KOPT-K1 (cell line): ENCODE data around the gene TTLL7.
"Not testable (repeated sequence)": the region's sequence is repeated elsewhere in the genome, so short reads cannot be mapped to it uniquely, and the experiment has no call there.

Source experiments
- H3K27ac ChIP-seq: fragments of 200-600 bp; sonication (generic); 2 replicates; pipeline ENCODE4 v1.5.1; 2016; ENCODE audit warnings: antibody characterized with exemption, mild to moderate bottlenecking, low read depth, low read length; ENCODE audit not compliant: poor library complexity, severe bottlenecking
- H3K36me3 ChIP-seq: fragments of 200-600 bp; sonication (generic); 2 replicates; pipeline ENCODE4 v1.5.1; 2017; ENCODE audit warnings: antibody characterized with exemption, mild to moderate bottlenecking, low read length, moderate library complexity; ENCODE audit not compliant: insufficient read depth
- H3K9me3 ChIP-seq: fragments of 200-600 bp; sonication (generic); 2 replicates; pipeline ENCODE4 v1.5.1; 2017; ENCODE audit warnings: antibody characterized with exemption, low read length, mild to moderate bottlenecking; ENCODE audit not compliant: insufficient read depth, poor library complexity, severe bottlenecking

The TTLL7 gene

DNA sequence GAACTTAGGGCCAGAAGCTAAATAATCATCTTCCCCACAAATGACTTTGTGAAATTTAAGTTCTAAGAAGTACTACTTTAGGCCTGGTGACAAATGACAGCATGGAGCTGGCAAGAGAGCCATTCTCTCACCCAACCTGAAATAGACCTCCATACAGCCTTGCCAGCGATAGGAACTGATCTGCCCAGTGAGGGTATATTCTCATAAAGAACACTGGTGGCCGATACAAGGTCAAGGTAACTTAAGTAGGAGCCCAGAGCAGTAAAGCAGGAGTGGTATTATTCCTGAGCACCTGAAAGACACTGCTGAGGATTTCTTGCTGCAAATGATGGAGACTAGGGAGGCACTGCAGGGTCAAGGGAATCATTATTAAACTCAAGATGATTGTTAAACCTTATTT lies 2.6 kb upstream of the TTLL7 start:
- Histone ChIP-seq H3K27ac (no peak overlapping the region), H3K36me3 (no peaks in the 10 kb centered on the region), H3K9me3 (no peaks in the 10 kb centered on the region)

DNA sequence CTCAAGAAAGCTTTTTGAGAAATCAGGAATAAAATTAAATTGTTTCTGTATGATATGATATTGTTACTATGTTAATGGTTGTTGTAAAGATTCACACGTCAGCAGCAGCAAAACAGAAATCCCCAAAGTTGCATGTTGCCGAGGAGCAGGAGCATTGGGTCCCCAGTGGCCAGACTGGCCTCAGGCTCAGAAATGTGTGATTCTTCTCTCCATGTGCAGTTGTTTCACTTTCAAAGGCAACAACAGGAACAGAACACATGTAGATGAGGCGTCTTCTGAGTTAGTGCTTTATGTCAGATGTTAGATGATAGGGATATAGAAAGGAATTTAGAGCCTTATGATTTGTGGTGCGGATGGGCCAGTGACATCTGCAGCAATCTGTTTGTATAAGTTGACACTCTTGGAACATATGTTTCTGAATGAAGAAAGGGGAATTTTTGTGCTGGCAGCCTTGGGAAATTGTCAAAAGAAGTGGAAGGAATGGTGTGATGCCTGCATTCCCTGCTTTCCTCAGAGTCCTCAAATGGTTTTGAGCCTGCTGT lies 2.1 kb upstream of the TTLL7 start:
- H3K9me3 ChIP-seq, result no peaks in the 10 kb centered on the region
- no peak overlapping the region for H3K27ac ChIP-seq
- H3K36me3 ChIP-seq, result no peaks in the 10 kb centered on the region

DNA sequence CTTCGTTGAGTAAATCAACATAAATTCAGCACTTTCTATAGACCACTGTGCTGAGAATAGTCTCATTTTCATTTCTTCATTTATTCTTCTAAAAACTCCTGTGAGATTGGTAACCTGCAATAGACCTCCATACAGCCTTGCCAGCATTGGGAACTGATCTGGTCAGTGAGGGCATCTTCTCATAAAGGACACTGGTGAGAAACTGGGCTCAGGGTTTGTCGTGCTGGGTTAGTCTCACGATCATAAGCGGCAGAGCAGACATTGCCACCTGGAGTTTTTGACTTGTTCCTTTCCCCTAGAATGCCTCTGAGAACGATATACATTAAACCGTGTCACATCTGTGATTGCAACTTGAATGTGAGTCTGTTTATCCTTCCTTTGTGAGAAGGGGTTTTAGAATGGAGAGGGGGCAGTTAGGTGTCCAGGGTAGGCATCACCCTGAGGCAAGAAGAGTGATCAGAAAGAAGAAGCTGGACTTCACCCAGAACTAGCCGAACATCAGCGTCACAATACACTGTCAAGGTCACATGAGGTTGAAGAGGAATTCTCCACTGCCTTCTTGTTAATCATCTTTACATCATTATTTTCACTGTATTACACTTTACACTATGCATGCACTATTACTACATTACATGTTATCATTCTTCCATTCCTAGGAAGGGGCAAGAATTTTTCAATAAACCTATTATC lies 1.4 kb upstream of the TTLL7 start:
- H3K27ac ChIP-seq, result no peak overlapping the region
- H3K36me3 ChIP-seq, result no peaks in the 10 kb centered on the region
- no peaks in the 10 kb centered on the region for H3K9me3 ChIP-seq

DNA sequence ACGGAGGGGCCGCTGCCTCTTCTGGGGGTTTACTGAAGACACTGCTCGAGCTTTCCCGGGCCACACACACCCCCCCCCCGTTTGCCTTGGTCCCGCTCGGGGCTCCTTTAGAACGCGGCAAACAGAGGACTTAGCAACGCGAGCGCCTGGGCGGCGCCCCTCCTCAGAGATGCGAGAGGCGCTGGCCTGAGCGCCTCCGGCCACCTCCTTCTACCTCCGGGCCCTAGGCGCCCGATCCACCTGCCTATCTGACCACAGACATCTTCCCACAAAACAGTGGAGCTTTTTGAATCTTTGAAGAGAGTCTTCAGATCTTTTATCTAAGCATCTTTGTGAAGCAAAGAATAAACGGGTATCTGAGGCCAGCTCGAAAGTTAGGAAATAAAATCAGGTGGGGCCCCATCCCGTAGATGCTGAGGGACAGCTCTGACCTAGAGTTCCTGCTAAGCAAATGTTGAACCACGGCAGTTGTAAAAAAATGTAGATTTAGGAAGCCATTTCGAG lies 436 bp upstream of the TTLL7 start:
- no peaks in the 10 kb centered on the region for H3K36me3 ChIP-seq
- H3K27ac ChIP-seq, result peak overlapping the region; percentile 40
- no peaks in the 10 kb centered on the region for H3K9me3 ChIP-seq

DNA sequence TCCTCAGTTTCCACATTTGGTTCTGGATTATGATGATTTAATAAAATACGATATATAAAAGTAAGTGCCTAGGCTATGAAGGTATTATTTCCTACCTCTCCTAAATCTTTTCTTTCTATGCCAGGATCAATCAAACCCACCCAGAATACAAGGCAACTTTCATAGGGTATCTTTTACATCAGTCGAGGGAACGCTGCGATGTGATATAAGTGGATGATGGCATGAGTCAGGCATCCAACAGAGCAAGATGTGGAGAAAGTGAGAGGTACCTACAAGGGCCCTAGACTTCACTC lies 781 bp downstream of the TTLL7 start:
- Histone ChIP-seq H3K27ac (no peak overlapping the region), H3K9me3 (no peaks in the 10 kb centered on the region), H3K36me3 (no peaks in the 10 kb centered on the region)

DNA sequence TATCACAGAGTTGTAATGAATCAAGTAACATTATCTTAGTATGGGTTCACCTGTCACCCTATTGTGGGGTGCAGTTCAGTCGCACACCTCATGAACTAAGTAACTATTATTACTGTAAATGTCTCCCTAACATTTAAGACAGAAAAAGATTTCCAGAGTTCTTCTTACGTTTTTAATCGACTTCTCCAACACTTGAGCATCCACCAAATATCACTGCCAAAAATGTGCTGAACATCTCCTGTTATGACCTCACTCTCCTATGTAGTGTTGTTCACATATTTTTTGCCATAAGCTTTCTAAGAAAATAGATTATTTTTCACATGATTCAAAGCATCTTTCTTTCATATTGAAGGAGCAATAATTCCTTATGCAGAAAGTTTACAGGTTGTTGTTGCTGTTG lies 1.3 kb downstream of the TTLL7 start:
- H3K36me3 ChIP-seq, result no peaks in the 10 kb centered on the region
- H3K27ac ChIP-seq, result no peak overlapping the region
- no peaks in the 10 kb centered on the region for H3K9me3 ChIP-seq

DNA sequence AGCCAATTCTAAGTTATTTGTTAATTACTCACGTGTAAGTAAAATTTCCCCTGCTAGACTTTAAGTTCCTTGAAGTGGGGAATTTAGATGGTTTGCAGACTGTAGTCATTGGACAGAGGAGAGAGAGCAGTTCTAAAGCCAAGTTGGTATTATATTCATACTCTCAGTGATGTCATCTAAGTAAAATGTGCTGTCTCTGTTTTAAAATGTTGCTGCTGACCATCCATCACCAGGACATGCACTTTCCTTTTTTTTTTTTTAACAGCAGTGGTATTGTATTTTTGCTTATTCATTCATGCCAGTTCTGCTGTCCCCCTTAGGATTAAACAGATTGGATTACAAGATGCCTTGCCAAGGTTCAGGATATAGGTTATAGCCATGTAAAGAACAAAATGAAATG lies 2.3 kb downstream of the TTLL7 start:
- no peak overlapping the region for H3K27ac ChIP-seq

DNA sequence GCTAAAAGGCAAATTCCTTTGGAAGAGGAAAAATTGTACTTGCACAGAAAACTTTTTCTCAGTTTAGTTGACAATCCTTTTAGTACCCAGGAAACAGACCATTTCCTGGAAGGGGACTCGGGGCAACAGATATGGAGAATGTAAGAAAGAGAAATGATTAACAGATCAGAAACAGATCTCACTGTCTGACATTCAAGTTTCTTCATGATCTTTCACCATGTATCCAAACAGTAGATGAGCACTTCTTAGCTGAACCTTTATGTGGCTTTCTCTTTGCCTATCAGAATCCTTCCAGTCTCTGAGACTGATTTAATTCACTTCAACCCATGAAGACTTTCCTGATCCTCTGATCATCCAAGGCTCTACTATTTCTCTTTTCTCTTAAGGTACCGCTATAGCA lies 2.7 kb downstream of the TTLL7 start:
- Histone ChIP-seq H3K9me3 (no peaks in the 10 kb centered on the region), H3K27ac (no peak overlapping the region), H3K36me3 (no peaks in the 10 kb centered on the region)

More for the DNA sequence above, 2.3 kb downstream of the TTLL7 start:
- Histone ChIP-seq H3K9me3 (no peaks in the 10 kb centered on the region), H3K36me3 (no peaks in the 10 kb centered on the region)

DNA sequence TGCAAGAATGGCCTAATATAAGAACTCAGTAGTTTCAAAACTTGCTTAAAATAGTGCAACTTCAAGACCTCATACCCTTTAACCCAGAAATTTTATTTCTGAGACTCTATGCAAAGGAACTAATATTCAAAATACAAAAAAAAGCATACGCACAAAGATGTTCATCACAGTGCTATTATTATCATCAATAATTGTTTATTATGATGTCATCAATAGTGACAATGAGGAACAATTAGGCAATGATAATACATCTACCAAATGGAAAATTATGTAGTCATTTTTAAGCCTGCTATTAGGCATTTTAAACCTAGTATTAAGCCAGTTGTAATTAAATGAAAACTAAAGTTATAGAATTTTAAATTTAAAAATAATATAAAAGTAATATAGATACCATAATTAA lies 3.3 kb downstream of the TTLL7 start:
- no peaks in the 10 kb centered on the region for H3K36me3 ChIP-seq
- H3K27ac ChIP-seq, result no peak overlapping the region
- no peaks in the 10 kb centered on the region for H3K9me3 ChIP-seq

DNA sequence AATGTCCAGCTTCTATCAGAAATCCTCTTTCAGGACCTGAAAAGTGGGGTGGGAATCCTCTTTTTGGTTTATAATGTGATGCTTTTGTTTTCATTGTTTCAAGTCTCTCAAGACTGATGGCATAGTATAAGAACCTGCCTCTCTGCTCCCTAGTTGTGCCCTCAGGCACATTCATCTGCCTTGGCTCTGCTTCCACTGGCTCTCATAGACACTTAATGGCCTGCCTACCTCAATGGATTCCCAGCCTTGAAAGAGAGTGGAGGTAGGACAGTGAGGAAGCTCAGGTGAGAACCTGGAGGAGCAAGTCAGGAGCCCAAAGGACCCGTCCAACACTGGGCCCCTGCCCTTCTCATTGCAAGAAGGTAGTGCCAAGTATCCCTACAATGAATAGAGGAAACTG lies 4.8 kb downstream of the TTLL7 start:
- H3K9me3 ChIP-seq, result no peaks in the 10 kb centered on the region
- H3K36me3 ChIP-seq, result no peaks in the 10 kb centered on the region

DNA sequence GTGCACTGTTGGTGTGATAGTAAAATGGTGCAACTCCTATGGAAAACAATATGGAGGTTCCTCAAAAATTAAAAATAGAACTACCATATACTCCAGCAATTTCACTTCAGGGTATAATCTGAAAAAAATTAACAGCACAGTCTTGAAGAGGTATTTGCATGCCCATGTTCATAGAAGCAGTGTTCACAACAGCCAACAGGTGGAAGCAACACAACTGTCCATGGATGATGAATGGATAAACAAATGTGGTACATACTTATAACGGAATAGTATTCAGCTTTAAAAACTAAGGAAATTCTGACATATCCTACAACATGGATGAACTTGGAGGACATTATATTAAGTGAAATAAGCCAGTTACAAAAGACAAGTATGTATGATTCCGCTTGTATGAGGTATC lies 8.2 kb downstream of the TTLL7 start:
- Histone ChIP-seq H3K9me3 (peaks cover 13% of the 10 kb centered on the region), H3K27ac (no peak overlapping the region), H3K36me3 (no peaks in the 10 kb centered on the region)

More for the DNA sequence above, 4.8 kb downstream of the TTLL7 start:
- no peak overlapping the region for H3K27ac ChIP-seq

DNA sequence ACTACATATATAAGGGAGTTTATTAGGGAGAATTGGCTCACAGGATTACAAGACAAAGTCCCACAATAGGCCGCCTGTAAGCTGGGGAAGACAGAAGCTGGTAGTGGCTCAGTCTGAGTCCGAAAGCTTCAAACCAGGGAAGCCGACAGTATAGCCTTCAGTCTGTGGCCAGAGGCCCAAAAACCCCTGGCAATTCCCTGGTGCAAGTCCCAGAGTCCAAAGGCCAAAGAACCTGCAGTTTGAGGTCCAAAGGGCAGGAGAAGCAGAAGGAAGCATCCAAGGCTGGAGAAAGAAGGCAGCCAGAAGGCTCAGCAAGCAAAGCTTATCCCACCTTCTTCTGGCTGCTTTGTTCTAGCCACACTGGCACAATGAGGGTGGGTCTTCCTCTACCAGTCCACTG lies 13.9 kb downstream of the TTLL7 start:
- H3K36me3 ChIP-seq, result no peaks in the 10 kb centered on the region

DNA sequence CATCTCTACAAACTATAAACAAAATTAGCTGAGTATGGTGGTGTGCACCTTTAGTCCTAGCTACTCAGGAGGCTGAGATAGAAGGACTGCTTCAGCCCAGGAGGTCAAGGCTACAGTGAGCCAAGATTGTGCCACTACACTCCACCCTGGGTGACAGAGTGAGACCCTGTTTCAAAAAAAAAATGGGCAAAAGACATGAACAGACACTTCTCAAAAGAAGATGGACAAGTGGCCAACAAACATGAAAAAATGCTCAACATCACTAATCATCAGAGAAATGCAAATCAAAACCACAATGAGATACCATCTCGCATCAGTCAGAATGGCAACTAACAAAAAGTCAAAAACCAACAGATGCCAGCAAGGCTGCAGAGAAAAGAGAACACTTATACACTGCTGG lies 15.0 kb downstream of the TTLL7 start:
- H3K27ac ChIP-seq, H3K36me3 ChIP-seq: not testable (repeated sequence)
- H3K9me3 ChIP-seq, result peaks cover 13% of the 10 kb centered on the region

More for the DNA sequence above, 13.9 kb downstream of the TTLL7 start:
- no peak overlapping the region for H3K27ac ChIP-seq
- H3K9me3 ChIP-seq, result peaks cover 13% of the 10 kb centered on the region

DNA sequence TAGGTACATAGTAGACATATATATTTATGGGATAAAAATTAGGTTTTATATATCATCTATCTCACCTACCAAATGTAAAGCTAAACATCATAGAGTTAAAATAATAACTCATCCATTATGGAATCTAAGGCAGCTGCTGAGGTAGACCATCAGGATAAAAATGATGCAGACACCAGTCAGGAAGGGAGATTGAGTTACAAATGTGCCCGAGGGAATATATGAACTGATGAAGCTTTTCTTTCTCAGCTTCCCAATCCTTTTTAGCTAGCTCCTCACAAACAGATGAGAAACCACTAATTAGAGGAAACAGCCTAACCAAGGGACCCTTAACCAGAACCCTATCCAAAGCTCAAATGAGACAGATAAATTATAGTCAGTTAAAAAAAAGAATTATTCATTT lies 20.9 kb downstream of the TTLL7 start:
- H3K9me3 ChIP-seq, result no peaks in the 10 kb centered on the region

DNA sequence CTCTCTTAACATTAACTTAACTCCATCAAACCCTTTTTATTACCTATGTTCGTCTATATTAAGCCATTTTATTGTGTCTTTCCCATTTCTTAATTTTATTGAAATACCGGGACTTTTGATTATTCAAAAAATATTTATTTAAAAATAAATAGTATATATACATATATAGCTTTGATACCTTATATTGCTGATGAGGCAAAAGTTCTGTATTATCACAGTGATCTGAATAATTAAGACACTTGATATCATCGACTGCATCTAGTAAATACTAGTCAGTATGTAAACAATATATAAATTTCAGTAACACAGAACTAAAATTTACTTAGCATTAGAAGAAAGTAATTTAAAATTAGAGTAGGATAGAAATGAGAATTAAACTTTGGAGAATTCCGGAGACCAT lies 22.0 kb downstream of the TTLL7 start:
- no peaks in the 10 kb centered on the region for H3K9me3 ChIP-seq
- H3K27ac ChIP-seq, result no peak overlapping the region
- H3K36me3 ChIP-seq, result no peaks in the 10 kb centered on the region

More for the DNA sequence above, 20.9 kb downstream of the TTLL7 start:
- no peaks in the 10 kb centered on the region for H3K36me3 ChIP-seq
- no peak overlapping the region for H3K27ac ChIP-seq

DNA sequence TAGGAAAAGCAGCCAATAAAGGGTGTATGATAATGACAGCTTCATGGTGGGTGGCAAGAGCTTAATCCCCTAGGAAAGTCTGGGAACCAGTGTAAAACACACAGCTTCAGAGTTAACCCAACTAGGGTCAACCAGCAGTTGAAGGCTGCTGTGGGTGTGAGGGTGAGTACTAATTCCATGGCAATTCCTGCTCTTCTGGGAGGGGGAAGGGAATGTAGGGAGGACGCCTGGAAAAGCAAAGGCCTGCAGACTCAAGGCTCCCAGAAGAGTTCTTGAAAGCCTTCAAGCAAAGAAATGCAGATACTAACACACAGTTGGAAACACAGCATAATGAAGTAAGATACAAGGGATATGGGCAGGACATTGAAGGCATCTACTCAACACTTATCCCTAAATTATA lies 28.1 kb downstream of the TTLL7 start:
- H3K36me3 ChIP-seq, result no peaks in the 10 kb centered on the region
- H3K27ac ChIP-seq, result no peak overlapping the region
- H3K9me3 ChIP-seq, result no peaks in the 10 kb centered on the region
